HG03460 (cell line): ENCODE data around the gene HNRNPH1.

ENCODE experiments used
- ATAC-seq: cut with Tn5 transposase; IDR thresholded peaks from one replicate; pipeline ENCODE4 v1.9.1; 2021; ENCODE audit not compliant: unreplicated experiment

HNRNPH1 gene

DNA sequence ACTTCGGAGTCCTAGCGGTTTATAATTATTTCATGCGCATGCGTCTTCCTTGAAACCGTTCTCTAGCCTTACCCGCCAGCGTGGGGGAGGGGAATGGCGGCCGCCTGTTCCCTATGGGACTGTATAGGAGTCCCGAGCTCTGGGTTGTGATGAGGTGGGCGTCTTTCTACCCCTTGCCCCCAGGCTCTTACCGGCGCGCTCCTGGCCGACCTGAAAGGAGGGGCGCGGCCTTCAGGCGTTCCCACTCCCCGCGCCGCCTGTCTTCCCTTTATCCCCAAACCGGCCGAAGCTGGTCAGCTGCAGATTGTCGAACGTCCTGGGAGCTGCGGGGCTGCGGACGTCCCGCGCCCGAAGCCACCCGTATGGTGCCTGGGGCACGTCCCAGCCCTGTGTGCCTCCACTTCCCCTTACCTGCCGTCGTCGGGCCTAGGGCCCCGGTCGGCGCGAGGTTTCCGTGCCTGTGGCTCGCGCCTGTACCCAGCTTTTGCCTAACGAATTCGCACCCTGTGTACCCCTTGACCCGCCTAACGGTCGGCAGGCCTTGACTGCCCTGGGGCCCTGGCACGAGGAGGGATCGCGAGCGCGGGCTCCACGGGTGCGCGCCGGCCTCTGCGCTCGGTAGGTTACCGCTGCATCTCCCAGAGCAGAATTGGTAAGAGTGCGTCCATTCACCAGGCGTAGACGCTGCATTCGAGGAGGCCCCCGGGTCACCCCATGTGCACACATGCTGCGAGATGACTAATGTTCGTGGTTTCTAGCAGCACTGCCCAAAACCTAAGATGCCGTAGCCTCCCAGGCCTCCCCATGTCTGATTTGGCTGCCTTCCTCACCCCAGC lies 653 bp upstream of the HNRNPH1 start:
- ATAC-seq: peak; percentile 3

- ATAC-seq: no peak
Measured at GRCh38 chr5:179621551-179622214, 1.8 kb downstream of the HNRNPH1 start.

GRCh38 chr5:179620703-179621350 lies 2.6 kb downstream of the HNRNPH1 start:
- ATAC-seq: no peak

- ATAC-seq: no peak
Measured at GRCh38 chr5:179620293-179620692, 3.2 kb downstream of the HNRNPH1 start.

DNA sequence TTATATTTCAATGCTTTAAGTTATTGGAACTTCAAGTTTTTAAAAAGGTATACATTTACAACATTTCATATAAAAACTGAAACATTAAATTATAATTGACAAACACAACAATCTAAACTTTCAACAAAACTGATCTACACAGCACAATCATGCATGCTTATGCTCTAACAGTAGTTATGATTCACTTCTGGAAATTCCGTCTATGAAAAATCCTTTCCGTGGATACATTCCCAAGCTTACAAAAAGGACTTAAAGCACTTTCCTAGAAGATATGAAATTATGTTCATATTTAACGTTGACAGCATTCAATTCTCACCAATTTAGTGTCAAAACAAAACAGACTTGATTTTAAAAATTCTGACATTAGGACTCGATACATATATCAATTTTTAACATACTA lies 3.7 kb downstream of the HNRNPH1 start:
- no peak for ATAC-seq

- no peak for ATAC-seq
Measured at GRCh38 chr5:179618923-179619554, 4.4 kb downstream of the HNRNPH1 start.

GRCh38 chr5:179617930-179618329 lies 5.5 kb downstream of the HNRNPH1 start:
- no peak for ATAC-seq

DNA sequence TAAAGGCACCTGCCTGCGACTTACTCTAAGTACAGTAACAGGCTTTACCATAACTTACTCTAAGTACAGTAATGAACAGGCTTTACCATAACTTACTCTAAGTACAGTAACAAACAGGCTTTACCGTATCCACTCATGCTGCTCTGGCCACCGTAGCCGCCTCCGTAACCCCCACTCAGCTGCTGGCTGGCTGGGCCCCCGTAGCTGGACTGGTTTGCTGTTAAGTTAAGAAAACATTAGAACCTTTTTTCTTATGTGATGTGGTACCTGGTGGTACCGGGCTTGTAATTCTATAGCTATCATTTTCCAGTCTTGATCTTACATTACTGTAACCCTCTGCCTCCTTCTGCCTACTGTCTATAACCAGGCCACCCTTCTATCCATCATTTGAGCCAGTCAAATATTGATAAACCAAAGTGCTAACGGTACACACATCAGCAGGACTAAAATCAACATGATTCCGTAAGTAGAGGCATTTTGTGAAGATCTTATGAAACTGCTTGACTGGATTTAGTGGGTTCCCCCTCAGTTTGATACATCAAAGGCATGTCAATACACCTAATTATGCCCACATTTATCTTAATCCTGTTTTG lies 7.4 kb downstream of the HNRNPH1 start:
- no peak for ATAC-seq

- ATAC-seq: no peak
Measured at GRCh38 chr5:179615203-179615602, 8.3 kb downstream of the HNRNPH1 start.

DNA sequence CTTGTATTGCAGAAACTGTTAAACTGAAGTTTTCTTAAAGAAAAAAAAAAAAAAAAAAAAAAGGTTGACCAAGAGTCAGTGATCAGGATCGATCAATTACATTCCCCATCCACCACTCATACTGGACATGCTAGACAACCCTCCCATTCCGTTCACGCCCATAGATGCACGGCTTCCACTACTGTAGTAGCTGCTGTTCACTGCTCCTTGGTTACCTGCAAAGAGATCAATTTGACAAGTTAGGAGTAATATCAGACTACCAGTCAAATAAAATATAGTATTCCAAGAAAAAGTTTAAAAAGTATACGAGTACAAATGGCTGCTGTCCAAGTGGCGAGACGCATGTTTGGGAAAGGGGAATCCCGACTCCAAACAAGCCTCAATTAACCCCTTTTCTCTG lies 8.7 kb downstream of the HNRNPH1 start:
- ATAC-seq: no peak

GRCh38 chr5:179613460-179614071 lies 9.9 kb downstream of the HNRNPH1 start:
- no peak for ATAC-seq

DNA sequence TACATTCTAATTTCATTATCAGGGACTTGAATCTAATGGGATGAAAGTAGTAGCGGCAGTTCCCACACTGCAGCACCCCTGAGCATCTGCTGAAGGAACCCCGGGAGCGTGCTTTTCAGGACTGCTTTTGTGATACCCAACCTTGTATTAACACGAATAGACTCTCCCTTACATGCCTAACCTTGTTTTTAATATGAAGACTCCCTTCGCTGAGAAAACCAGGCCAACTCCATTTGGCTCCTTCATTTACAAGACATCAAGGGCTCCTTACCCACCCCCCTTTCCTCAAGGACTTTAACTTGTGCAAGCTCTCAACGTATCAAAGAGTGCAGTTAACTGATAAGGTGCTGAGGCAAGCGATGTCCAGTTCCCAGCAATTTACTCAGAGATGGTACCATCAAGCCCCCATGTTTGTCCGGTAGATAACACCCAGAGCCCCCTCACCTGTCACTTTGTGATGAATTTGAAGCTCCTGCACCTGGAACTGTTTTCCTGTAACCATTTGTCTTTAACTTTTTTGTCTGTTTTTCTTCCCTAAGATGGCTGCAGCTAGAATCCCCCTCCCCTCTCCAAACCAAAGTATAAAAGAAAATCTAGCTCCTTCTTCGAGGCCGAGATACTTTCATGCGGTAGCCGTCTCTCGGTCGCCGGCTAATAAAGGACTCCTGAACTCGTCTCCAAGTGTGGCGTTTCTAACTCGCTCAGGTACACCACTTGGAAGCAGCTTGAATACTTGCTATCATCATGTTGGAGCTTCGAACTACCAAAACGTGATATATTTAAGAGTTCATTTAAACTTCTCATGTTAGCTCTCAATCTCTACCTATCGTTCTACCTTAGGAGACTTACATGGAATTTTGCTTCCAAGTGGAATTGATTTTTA lies 10.7 kb downstream of the HNRNPH1 start:
- no peak for ATAC-seq

GRCh38 chr5:179610903-179611265 lies 12.6 kb downstream of the HNRNPH1 start:
- ATAC-seq: no peak

DNA sequence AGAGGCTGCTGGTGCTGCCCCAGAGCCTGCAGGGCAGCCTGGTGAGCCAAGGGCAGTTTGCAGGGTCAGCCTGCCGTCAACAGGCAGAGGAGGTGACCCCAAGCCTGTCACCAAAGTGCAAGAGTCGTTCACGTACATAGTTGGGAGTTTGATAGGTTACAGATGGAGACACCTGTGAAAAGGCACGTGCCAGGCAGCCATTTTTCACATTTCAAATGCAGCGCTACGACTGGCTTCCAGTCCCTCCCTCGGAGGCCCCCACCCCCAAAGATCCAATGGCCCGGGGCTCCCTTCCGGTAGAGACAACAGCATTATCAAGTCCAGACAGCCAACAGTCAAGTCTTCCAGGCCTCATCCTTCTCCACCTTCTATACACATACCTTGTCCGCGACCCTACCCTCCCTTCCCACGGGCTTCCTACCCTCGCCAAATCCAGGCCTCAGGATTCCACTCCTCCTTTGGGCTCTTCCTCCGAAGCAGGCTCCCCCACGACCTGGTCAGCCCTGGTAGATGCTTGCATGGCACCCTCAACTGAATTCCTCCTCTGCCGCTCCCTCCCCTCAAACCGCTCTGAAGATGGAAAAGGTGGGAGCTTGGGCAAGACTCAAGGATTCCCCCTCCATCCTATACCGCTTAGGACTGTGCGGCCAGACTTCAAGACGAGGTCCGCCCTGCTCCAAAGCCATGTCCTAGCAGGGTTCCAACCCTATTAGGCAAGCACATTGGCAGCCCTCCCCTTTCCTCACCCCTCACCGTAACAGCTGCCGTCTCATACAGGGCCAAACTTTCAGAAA lies 13.2 kb downstream of the HNRNPH1 start:
- no peak for ATAC-seq

DNA sequence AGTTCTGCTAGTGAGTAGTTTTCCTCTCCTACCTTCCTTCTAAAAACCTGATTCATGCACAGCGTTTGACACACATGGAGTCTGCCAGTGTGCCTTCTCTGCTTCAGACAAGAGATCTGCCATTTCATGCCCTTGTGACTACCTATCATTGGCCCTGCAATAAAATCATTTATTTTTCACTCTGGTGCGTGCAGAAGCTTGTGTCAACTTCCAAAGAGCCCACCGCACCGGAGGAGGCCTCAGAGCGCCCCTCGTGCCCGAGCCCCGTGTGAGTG lies 13.7 kb downstream of the HNRNPH1 start:
- no peak for ATAC-seq

DNA sequence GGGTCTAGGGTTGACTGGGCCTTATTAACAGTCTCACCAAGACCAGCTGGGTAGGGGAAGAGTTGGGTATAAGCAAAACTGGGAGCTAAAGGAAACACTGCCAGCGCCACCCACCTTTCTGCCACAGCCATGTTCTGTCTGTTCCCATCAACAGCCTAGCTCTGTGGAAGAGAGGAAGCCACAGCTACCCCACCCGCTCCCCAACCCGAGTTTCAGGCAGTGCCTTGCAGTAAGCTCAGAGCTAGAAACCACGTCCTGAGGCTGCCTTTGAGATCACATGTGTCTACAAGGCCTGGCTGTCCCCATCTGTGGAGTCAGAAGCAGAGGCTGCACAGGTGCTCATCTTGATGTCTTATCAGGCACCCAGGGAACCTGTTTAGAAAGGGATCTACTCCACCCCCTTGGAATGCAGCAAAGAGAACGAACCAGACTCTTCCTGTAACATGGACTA lies 15.3 kb downstream of the HNRNPH1 start:
- ATAC-seq: no peak

GRCh38 chr5:179607160-179607931 lies 16.1 kb downstream of the HNRNPH1 start:
- no peak for ATAC-seq

DNA sequence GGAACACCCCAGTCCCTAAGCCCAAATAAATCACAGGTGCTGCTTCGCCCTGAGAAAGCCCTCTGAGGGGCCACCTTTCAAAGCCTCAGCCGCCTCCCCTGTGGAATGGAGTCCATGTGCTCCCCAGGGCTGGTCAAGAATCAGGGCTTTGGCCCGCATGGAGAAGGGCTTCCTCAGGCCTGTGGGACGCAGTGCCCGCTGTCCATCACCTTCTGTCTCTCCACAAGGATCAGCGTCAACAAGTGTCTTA lies 16.6 kb downstream of the HNRNPH1 start:
- ATAC-seq: no peak
